GM21786 (cell line): Measurements from ENCODE around the gene FMNL2.

Source experiments
- ATAC-seq: cut with Tn5 transposase; IDR thresholded peaks from one replicate; pipeline ENCODE4 v1.9.1; 2021; ENCODE audit not compliant: unreplicated experiment

The FMNL2 gene

DNA sequence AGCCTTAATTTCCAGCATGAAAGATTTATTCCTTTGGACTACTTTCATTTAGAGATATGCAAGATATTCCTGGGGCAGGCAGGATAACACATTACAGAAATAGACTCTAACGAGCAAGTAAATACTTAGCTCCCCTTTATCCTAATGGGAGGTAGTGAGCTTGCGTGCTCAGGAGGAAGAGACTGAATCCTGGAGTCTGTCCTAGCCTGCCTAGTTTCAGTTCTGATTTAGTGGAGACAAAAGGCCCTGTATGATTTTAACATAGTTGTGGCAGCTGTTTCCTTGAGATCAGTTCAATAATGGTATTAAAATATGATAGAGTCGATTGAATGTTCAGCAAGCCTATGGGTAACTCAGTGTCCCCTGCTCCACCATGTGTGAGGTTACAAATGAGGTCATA is 109.5 kb downstream of the FMNL2 start:
- no peak for ATAC-seq

DNA sequence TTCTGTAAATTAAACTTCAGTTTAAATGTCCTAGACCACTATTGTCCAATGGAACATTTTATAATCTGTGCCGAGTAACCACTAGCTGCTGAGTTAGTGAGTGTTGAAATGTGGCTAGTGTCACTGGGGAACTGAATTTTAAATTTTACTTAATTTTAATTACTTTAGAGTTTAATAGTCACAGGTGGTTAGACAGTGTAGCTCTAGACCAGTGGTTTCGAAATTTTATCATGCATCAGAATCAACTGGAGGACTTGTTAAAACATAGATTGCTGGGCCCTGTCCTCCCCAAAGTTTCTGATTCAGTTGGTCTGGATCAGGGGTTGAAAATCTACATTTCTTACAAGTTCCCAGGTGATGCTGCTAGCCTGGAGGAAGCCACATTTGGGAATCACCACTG is 110.4 kb downstream of the FMNL2 start:
- no peak for ATAC-seq

DNA sequence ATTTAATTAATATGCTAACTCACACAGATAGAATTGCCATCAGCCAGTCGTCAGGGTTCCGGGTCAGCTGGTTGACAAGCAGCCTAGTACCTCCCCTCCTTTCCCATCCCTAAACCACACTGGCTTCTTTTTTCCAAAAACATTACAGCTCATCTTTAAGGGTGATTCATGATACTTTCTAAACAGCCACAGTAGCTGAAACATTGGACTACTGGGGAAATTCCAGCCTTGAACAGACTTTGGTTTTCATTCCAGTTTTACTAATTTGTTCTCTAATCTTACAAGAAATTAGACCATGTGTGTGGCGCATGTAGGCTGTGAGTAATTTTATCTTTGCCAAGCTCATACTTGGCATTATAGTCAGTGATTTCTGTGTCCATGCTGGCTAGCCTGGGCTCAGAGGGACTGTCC is 110.8 kb downstream of the FMNL2 start:
- ATAC-seq = no peak

DNA sequence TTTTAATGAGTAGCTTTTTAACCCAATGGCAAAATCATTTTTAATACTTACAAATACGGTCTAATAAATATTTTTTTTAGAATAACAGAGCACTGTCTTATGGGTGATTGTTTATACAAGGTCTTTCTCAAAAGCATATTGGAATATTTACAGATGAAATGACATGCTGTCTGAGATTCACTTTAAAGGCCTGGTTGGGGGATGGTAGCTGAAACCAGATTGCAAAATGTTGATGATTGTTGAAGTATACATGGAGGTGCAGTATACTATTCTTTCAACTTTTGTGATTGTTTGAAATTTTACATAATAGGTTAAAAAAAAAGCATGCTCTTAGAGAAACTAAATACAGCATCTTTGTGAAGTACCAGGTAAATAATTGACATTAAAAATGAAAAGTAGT is 111.2 kb downstream of the FMNL2 start:
- no peak for ATAC-seq

DNA sequence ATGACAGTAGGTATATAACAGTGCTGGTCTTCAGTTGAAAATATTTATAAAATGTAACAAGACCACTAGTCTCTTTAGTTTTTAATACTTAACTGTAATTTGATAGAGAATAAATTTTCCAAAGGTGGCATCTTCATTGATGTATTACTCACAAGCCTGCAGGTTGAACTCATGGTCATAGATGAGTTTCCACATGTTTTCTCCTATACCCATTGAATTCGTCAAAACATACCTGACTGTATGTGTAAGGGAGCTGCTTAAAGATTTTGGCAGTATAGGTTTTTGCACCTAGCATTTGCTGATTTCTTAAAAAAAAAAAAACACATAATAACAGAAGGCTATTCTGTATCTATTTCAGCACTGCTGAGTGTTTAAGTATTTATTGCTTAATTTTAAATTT is 112.9 kb downstream of the FMNL2 start:
- no peak for ATAC-seq

DNA sequence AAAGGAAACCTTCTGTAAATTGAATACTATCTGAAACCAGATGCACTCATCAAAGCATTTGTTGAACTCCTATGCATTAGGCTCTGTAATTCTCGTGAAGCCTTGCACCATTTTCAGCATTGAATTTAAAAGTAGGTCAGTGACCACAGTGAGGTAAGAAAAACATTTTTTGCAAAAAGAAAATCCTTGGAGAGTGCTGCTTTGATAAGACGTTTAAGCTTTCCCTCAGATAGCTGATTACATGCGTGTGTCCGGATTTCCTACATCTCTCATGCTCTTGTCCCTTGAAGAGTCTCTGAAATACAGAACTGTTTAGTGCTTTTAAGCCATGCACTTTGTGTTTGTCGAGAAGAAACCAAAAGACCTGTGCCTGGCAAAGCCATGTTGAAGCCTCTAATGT is 113.6 kb downstream of the FMNL2 start:
- ATAC-seq = no peak

DNA sequence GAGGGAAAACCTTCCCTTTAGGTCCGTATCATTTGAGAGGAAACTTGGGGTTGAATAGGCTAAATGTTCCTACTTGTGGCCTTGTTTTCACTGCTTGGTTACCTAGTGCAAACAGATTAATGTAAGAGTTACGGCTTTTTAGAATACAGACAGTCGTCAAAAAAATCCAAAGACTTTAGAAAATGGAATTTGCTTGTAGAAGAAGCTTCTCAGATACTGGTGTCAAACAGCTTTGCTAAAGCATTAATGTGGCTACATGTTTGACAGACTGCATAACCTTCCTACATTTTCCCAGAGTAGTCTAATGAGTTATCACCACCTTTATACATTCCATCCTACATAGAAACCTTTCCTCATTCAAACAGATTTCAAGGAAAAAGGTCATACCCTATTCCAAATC is 114.6 kb downstream of the FMNL2 start:
- ATAC-seq = no peak

DNA sequence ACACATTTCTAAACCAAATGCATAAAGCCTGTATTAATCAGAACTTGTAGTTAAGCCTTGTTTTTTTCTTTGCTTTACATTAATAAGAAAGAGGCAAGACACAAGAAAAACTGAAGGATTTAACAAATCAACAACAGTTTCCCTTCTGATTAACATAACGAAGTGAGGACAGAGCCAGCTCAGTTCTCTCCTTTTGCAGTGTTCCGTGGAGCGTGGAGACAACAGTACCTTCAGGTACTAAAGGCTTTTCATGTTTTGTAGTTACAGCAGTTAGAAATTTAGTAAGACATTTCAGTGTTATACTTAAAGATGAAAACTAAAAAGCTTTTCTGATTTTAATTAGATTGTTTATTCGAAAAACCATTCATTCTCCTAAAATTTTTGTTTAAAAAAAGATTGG is 115.2 kb downstream of the FMNL2 start:
- no peak for ATAC-seq

DNA sequence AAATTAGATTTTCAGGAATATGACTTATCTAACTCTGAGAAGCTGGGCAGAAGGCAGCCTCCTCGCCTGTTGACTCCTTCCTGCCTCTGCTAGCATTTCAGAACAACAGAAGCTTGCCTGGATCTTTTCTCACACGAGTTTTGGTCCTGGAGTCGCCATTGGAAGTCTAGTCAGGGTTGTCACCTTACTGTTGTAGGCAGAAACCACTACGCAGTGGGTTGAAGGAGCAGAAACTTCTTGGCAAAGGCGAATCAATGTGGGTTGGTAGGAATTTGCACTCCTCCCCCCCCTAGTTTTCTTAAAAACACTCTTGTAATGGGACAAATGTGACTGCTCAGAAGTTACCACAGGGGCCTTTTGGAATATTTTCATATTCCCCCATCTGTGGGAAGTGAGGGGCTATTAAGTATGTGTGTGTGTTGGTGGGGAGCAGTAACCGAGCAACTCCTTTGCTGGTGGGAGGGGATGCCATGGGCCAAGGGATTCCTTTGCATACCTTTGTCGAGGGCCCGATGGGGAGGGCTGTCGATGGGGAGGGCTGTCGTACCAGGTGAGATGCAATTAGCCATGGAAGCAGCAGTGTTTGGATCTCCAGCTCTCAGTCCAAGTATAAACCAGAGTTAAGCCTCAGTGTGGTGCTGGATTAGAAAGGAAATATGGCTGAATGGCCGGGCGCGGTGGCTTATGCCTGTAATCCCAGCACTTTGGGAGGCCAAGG is 117.4 kb downstream of the FMNL2 start:
- no peak for ATAC-seq

DNA sequence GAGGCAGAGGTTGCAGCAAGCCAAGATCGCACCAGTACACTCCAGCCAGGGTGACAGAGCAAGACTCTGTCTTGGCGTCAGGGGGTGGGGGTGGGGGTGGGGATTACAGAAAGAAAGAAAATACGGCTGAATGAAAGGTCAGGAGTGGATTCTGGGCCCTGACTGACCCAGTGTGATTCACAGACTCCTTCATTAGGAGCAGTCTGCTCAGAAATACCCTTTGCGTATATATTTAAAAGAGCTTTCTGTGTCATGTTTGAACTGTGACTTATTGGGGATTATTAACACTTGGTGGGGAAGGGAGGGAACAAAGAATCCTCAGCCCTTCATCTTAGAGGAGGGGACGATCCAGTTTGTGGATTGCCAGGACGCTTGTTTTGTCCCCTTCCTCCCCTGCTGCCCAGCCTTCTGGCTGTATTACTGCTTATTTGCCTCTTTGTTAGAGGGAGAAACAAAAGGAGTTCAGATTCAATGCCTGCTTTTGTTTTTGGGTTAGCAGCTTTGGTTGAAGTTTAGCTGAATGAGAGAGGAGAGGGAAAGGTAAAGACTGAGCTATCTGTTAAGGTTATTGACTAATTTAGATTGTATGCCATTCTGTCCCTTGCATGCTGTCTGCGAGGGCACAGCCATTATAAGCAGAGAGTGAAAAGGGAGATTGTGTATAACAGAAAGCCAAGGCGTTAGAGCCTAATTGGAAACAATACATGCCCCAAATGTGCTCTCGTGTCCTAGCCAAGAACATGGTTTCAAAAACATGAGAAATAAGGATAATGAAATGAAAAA is 118.3 kb downstream of the FMNL2 start:
- no peak for ATAC-seq

DNA sequence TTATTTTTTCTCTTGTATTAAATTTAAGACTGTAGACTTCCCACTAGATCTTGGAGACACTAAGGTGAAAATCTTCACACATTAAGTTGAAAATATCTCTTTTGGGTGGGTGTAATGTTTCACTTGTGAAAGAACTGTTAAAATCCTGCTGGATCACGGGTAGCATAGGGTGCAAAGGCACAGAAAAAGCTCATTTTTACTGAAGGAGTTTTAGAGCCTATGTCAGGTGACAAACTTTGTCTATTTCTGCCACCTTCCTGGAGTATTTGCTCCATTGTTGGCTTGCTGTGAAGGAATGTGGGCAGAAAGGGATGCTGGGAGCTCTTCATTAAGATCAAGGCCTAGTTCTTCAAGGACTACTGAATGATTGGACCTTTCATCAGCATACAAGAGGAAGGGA is 119.4 kb downstream of the FMNL2 start:
- no peak for ATAC-seq

DNA sequence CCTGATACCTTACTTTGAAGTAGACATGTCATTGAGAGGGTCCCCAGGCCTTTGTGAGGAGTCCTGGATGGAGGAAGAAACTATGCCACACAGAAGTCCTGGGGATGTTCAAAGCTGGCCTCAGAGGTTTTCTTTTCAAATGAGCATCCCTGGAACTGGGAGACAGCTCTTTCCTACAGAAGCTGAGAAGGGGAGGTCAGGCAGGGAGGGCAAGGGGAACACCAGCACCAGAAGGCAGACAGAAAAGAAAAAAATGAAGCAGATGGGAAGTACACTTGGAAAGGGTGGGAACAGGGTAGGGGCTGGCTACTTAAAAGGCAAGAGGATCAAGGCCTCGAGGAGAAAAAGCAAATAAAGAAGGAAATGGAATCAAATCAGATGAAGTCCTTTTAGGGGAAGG is 120.0 kb downstream of the FMNL2 start:
- no peak for ATAC-seq

DNA sequence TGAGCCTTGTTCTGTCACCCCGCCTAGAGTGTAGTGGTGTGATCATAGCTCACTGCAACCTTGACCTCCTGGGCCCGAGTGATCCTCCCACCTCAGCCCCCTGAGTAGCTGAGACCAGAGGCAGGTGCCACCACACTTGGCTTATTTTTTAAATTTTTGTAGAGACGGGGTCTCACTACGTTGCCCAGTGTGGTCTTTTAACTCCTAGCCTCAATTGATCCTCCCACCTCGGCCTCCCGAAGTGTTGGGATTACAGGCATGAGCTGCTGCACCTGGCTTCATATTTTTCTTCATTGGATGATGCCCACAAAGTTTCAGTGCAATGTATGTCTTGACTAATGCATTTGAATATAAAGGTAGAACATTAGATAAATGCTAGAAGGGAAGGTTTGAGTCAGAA is 120.8 kb downstream of the FMNL2 start:
- no peak for ATAC-seq

DNA sequence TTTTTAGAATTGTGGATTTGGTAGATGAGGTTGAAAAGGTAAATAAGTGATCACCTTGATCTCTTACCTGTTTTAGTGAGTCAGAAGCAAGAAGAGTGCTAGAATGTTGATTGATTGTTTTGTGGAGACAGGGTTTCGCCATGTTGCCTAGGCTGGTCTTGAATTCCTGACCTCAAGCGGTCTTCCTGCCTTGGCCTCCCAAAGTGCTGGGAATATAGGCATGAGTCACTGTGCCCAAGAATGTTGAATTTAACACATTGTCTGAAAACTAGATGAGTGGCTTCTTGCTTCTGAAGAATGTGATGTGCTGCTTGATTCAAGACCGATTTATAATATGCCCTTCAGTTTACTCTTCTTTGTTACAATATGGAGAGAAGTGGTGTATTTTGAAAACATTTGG is 121.3 kb downstream of the FMNL2 start:
- ATAC-seq = no peak

DNA sequence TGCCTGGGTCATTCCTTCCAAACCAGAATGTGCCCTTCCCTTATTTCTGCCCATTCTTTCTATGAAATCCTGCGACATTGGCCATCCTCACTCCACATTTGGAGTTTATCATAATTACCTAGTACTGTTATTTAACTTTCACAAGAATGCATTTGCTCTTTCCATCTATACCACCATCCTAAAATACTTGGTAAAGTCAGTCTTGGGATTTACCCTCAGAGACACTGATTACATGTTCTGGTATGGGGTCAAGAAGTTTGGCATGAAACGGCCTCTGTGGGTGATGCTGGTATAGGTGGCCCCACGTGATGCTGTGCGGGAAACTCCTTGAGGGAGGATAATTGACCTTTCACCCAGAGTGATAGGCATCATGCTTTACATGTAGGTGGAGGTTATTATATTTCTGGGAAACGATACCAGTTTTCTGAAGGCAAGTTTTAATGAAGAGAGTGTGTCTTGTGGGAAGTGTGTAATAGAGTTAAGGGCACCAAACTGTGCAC is 123.5 kb downstream of the FMNL2 start:
- no peak for ATAC-seq

DNA sequence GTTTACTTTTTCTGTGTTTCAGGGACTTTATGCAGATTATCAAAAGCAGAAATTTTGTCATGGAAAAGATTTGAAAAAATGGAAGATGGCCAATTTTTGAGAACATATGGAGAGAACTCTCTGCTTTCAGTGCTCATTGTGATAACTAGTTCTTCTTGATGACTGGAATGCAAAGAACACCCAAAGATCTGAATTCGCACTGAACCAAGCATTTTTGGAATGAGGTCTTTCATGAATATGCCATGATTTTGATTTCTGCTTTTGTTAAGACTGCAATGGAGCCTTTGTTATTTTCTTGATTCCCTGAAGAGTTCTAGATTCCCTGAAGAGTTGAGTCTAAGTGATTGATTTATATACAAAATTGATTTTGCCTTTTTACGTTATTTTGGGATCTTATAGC is 124.1 kb downstream of the FMNL2 start:
- no peak for ATAC-seq

DNA sequence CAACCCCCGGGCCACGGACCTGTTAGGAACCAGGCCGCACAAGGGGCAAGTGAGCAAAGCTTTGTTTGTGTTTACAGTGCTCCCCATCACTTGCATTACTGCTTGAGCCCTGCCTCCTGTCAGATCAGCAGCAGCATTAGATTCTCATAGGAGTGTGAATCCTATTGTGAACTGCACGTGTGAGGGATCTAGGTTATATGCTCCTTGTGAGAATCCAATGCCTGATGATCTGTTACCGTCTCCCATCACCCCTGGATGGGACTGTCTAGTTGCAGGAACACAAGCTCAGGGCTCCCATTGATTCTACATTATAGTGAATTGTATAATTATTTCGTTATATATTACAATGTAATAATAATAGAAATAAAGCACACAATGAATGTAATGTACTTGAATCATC is 125.6 kb downstream of the FMNL2 start:
- no peak for ATAC-seq

DNA sequence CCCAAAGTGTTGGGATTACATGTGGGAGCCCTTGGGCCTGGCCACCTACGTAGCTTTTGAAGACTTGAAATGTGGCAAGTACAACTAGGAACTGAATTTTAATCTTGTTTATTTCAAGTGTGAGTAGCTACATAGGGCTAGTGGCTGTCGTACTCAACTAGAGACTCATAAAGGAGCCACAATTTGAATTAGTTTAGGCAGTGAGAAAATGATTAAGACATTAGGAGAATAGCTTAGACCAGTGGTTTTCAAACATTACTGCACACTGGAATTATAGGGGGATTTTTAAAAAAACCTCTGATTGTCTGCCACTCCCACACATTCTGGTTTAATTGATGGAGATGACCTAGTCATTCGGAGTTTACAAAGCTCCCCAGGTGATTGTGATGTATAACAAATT is 127.1 kb downstream of the FMNL2 start:
- ATAC-seq = no peak

DNA sequence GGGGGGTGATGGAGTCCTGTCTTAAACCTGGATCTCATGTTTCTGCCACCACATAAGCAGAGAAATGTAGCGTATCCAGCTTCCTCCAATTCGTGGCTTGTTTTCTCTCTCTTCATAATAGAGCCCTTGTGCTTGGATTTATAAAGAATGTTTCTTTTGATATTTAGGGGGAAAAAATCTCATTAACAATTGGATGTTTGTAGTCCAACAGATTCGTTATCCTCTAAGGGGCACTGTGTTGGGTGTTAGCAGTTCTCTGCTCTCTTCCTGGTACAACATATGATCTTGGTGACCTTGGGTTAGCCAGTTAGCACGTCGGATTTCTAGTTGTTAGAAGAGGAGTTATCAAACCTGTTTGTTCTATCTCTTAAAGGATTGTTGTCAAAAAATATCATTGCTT is 127.8 kb downstream of the FMNL2 start:
- ATAC-seq = no peak

DNA sequence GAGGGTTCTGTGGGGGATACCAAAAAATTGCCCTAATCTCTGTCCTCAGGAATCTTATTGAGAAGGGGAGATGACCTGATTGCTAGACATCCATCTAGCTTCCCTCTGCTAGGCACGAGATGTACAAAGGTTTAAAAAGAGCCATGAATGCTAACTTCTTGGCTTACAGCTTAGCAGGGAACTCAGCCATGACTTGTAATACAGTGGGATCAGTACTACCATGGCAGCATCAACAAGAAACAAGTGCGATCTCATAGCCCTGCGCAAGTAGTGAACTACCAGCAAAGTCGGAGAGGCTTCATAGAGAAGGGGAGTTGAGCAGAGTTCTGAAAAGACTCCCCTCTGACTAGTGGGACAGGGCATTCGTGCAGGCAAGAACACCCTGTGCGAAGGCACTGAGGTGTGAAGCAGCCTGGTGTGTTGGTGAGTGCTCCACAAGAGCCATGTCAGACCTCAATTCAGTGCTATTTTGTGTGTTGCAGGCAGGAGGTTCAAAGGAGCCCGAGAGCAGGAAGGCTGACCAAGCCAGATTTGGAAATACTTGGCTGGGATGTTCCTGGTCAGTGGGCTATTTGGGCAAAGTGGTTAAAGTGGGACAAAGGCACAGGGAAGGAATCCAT is 130.0 kb downstream of the FMNL2 start:
- ATAC-seq = no peak

DNA sequence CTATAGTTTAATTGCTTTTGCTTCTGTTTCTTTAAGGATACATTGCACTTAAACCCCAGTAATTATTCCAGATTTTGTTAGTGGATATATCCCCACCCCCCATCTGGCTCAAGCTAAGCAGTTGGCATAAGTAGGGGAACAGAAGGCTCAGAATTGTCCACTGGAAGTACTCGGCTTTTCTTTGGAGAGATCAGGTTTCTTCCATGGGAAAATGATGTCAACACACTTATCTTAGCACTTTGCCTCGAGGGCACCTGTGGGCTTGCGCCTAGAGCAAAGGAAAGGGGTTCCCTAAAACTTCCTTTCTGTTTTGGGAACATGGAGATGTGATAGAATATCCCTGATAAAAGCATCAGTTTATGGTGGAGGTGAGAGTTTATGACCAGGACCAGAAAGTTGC is 130.6 kb downstream of the FMNL2 start:
- ATAC-seq = no peak

DNA sequence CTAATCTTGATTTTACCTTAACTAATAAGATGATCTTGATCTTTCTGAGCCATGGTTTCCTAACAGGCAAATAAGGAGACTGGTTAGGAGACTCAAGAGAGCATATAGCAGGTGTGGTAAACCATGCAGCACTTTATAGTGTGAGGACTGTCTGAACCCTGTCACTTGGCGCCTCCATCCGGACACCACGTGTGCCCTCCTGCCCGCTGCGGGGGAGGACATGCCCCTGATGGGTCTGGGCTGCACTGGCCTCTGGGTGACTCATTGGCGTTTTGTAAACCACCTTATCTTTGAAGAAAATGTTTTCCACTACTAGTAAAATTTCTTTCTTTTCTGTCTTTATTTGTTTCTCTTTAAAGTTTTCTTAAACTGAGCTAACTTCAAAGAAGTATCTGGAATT is 131.1 kb downstream of the FMNL2 start:
- peak; percentile 37 for ATAC-seq
